ENCODE data around the gene MISP3.
"Not testable (repeated sequence)": the region's sequence is repeated elsewhere in the genome, so short reads cannot be mapped to it uniquely, and the experiment has no call there.

DNA sequence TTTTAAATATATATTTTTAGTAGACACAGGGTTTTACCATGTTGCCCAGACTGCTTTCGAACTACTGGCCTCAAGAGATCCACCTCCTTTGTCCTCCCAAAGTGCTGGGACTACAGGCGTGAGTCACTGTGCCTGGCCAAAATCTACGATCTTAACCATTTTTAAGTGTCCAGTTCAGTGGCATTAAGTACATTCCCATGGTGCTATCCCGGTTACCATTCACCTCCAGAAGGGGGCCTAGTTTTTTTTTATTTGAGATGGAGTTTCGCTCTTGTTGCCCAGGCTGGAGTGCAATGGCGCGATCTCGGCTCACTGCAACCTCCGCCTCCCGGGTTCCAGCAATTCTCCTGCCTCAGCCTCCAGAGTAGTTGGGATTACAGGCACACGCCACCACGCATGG lies 37.4 kb upstream of the MISP3 start:
- TF ChIP-seq, protein P1, sequence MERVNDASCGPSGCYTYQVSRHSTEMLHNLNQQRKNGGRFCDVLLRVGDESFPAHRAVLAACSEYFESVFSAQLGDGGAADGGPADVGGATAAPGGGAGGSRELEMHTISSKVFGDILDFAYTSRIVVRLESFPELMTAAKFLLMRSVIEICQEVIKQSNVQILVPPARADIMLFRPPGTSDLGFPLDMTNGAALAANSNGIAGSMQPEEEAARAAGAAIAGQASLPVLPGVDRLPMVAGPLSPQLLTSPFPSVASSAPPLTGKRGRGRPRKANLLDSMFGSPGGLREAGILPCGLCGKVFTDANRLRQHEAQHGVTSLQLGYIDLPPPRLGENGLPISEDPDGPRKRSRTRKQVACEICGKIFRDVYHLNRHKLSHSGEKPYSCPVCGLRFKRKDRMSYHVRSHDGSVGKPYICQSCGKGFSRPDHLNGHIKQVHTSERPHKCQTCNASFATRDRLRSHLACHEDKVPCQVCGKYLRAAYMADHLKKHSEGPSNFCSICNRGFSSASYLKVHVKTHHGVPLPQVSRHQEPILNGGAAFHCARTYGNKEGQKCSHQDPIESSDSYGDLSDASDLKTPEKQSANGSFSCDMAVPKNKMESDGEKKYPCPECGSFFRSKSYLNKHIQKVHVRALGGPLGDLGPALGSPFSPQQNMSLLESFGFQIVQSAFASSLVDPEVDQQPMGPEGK (CRISPR knock-in tag; IDR thresholded peaks at IDR 0.05; ENCODE audit: borderline replicate concordance) = not testable (repeated sequence)
- not testable (repeated sequence) for TF ChIP-seq TOX (CRISPR knock-in tag; IDR thresholded peaks at IDR 0.05; ENCODE audit: borderline replicate concordance); ESRRG (CRISPR knock-in tag; IDR thresholded peaks at IDR 0.05); PPARA (CRISPR knock-in tag; IDR thresholded peaks at IDR 0.05; ENCODE audit: borderline replicate concordance); ZNF8 (CRISPR knock-in tag; IDR thresholded peaks at IDR 0.05); ZC3H10 (CRISPR knock-in tag; IDR thresholded peaks at IDR 0.05); BACH2 (CRISPR knock-in tag; IDR thresholded peaks at IDR 0.05; ENCODE audit: borderline replicate concordance); ISL1 (CRISPR knock-in tag; IDR thresholded peaks at IDR 0.05); ZFP30 (CRISPR knock-in tag; IDR thresholded peaks at IDR 0.05); ARNTL (CRISPR knock-in tag; IDR thresholded peaks at IDR 0.05; ENCODE audit: borderline replicate concordance, low read depth); ZNF565 (CRISPR knock-in tag; conservative IDR thresholded peaks at IDR 0.05; ENCODE audit: low read depth)
- TF ChIP-seq, protein P2, sequence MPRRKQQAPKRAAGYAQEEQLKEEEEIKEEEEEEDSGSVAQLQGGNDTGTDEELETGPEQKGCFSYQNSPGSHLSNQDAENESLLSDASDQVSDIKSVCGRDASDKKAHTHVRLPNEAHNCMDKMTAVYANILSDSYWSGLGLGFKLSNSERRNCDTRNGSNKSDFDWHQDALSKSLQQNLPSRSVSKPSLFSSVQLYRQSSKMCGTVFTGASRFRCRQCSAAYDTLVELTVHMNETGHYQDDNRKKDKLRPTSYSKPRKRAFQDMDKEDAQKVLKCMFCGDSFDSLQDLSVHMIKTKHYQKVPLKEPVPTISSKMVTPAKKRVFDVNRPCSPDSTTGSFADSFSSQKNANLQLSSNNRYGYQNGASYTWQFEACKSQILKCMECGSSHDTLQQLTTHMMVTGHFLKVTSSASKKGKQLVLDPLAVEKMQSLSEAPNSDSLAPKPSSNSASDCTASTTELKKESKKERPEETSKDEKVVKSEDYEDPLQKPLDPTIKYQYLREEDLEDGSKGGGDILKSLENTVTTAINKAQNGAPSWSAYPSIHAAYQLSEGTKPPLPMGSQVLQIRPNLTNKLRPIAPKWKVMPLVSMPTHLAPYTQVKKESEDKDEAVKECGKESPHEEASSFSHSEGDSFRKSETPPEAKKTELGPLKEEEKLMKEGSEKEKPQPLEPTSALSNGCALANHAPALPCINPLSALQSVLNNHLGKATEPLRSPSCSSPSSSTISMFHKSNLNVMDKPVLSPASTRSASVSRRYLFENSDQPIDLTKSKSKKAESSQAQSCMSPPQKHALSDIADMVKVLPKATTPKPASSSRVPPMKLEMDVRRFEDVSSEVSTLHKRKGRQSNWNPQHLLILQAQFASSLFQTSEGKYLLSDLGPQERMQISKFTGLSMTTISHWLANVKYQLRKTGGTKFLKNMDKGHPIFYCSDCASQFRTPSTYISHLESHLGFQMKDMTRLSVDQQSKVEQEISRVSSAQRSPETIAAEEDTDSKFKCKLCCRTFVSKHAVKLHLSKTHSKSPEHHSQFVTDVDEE (CRISPR knock-in tag; IDR thresholded peaks at IDR 0.05) = not testable (repeated sequence)
- TF ChIP-seq, protein P3, sequence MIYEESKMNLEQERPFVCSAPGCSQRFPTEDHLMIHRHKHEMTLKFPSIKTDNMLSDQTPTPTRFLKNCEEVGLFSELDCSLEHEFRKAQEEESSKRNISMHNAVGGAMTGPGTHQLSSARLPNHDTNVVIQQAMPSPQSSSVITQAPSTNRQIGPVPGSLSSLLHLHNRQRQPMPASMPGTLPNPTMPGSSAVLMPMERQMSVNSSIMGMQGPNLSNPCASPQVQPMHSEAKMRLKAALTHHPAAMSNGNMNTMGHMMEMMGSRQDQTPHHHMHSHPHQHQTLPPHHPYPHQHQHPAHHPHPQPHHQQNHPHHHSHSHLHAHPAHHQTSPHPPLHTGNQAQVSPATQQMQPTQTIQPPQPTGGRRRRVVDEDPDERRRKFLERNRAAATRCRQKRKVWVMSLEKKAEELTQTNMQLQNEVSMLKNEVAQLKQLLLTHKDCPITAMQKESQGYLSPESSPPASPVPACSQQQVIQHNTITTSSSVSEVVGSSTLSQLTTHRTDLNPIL (CRISPR knock-in tag; IDR thresholded peaks at IDR 0.05; ENCODE audit: low read depth) = not testable (repeated sequence)

All from SK-N-SH treated with all-trans-retinoic acid at 6 μM for 48 hours (cell line).